Measurements from ENCODE around the gene CACNB2. TPM values are rescaled to one million over a fixed set of nuclear protein-coding genes. Genes with fewer than 3 reads are reported as not detected.

The CACNB2 gene
- total RNA-seq, 1 donor from 2014 or later = 7.6 TPM

GRCh38 chr10:18099415-18099814 is 40.8 kb upstream of the CACNB2 start:
- Mint-ChIP-seq H3K27ac (no peak overlapping the region), H3K9me3 (peaks cover 3% of the 10 kb centered on the region), H3K27me3 (peaks cover 5% of the 10 kb centered on the region), H3K36me3 (no peaks in the 10 kb centered on the region), H3K4me3 (no peak overlapping the region), H3K4me1 (ENCODE audit: unreplicated experiment) (no peaks in the 10 kb centered on the region)
- no peak for TF ChIP-seq CTCF (conservative IDR thresholded peaks at IDR 0.05)
- no peak for DNase-seq (ENCODE audit: extremely low spot score, unreplicated experiment)

- Mint-ChIP-seq H3K4me3 (no peak overlapping the region), H3K27me3 (peaks cover 5% of the 10 kb centered on the region), H3K4me1 (ENCODE audit: unreplicated experiment) (no peaks in the 10 kb centered on the region), H3K36me3 (no peaks in the 10 kb centered on the region), H3K27ac (no peak overlapping the region), H3K9me3 (peaks cover 3% of the 10 kb centered on the region)
- DNase-seq (ENCODE audit: extremely low spot score, unreplicated experiment) = no peak
- no peak for TF ChIP-seq CTCF (conservative IDR thresholded peaks at IDR 0.05)
These were observed 39.6 kb upstream of the CACNB2 start for GRCh38 chr10:18100669-18101068.

GRCh38 chr10:18102404-18102803 is 37.8 kb upstream of the CACNB2 start:
- Mint-ChIP-seq H3K4me1 (ENCODE audit: unreplicated experiment) (no peaks in the 10 kb centered on the region), H3K27ac (no peak overlapping the region), H3K9me3 (peaks cover 3% of the 10 kb centered on the region), H3K4me3 (no peak overlapping the region), H3K27me3 (peaks cover 8% of the 10 kb centered on the region), H3K36me3 (no peaks in the 10 kb centered on the region)
- no peak for DNase-seq (ENCODE audit: extremely low spot score, unreplicated experiment)
- TF ChIP-seq CTCF (conservative IDR thresholded peaks at IDR 0.05) = no peak

- H3K4me3 Mint-ChIP-seq = no peak overlapping the region
- no peaks in the 10 kb centered on the region for H3K36me3 Mint-ChIP-seq
- TF ChIP-seq CTCF (conservative IDR thresholded peaks at IDR 0.05) = peak; percentile 88
- peaks cover 3% of the 10 kb centered on the region for H3K9me3 Mint-ChIP-seq
- no peak for DNase-seq (ENCODE audit: extremely low spot score, unreplicated experiment)
- H3K4me1 Mint-ChIP-seq (ENCODE audit: unreplicated experiment) = no peaks in the 10 kb centered on the region
- H3K27ac Mint-ChIP-seq = no peak overlapping the region
- H3K27me3 Mint-ChIP-seq = peaks cover 9% of the 10 kb centered on the region
These were observed 35.9 kb upstream of the CACNB2 start for GRCh38 chr10:18104223-18104872.

GRCh38 chr10:18109341-18109870 is 30.8 kb upstream of the CACNB2 start:
- Mint-ChIP-seq H3K9me3 (no peaks in the 10 kb centered on the region), H3K4me1 (ENCODE audit: unreplicated experiment) (no peaks in the 10 kb centered on the region), H3K27me3 (peaks cover 3% of the 10 kb centered on the region), H3K4me3 (no peak overlapping the region), H3K27ac (no peak overlapping the region), H3K36me3 (no peaks in the 10 kb centered on the region)
- no peak for TF ChIP-seq CTCF (conservative IDR thresholded peaks at IDR 0.05)
- no peak for DNase-seq (ENCODE audit: extremely low spot score, unreplicated experiment)
